Epithelial cell of esophagus (primary cell): ENCODE measurements around the gene SPRYD7.

Source experiments
- DNase-seq: peaks from one replicate; pipeline ENCODE4 v3.0.0; 2010; ENCODE audit warnings: low read depth
- H3K4me3 ChIP-seq: 2 replicates; pipeline ENCODE4 v1.5.1; 2011; ENCODE audit warnings: mild to moderate bottlenecking, low read length, control low read depth
- TF ChIP-seq, protein P1 (sequence below): IDR thresholded peaks from 2 replicates; pipeline ENCODE4 v1.5.1; 2011; ENCODE audit warnings: low read depth, mild to moderate bottlenecking, low read length, control low read depth, inconsistent platforms; ENCODE audit not compliant: insufficient read depth; ENCODE audit errors: missing control alignments

Gene SPRYD7

DNA sequence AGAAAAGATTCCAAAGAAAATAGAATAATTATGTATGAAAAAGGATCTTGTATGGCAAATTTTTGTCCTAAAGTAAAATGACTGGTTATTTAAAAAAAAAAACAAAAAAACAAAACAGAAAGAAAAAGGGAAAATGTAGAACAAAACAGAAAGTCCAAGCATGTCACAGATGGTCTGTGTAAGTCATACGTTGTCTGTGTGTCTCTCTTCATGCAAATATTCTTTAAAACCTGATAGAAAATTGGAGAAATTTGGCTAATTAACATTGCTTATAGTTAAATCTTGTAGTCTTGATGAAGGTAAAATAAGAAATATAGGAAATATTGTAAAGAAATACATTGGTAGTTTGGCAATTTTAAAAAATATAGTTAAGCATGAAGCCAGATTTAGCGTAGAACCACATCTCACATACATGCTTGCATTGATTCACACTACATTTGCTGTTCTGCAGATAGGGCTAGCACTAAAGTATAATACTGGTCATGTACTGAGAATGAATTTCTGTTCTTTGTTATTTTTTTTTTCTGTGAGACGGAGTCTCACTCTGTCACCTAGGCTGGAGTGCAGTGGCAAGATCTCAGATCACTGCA, 58.4 kb downstream of the SPRYD7 start:
- TF ChIP-seq, protein P1, sequence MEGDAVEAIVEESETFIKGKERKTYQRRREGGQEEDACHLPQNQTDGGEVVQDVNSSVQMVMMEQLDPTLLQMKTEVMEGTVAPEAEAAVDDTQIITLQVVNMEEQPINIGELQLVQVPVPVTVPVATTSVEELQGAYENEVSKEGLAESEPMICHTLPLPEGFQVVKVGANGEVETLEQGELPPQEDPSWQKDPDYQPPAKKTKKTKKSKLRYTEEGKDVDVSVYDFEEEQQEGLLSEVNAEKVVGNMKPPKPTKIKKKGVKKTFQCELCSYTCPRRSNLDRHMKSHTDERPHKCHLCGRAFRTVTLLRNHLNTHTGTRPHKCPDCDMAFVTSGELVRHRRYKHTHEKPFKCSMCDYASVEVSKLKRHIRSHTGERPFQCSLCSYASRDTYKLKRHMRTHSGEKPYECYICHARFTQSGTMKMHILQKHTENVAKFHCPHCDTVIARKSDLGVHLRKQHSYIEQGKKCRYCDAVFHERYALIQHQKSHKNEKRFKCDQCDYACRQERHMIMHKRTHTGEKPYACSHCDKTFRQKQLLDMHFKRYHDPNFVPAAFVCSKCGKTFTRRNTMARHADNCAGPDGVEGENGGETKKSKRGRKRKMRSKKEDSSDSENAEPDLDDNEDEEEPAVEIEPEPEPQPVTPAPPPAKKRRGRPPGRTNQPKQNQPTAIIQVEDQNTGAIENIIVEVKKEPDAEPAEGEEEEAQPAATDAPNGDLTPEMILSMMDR = no peak
- no peak overlapping the region for H3K4me3 ChIP-seq
- DNase-seq = no peak

DNA sequence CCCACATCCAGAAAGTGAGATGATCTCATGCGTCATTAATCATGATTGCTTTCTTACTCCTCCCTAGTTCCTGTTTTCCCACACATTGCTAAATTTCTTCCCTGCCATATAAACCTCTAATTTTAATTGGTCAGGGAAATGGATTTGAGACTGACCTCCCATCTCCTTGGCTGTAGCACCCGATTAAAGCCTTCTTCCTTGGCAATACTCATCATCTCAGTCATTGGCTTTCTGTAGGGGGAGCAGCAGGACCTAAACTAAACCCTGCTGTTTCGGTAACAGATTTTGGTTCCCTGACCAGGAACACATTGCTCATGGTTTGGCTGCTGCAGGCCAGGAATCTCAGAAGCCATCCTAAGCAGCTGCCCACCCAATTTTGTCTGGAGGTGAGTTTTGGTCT, 61.7 kb downstream of the SPRYD7 start:
- TF ChIP-seq, protein P1 = no peak
- DNase-seq = no peak
- no peak overlapping the region for H3K4me3 ChIP-seq

DNA sequence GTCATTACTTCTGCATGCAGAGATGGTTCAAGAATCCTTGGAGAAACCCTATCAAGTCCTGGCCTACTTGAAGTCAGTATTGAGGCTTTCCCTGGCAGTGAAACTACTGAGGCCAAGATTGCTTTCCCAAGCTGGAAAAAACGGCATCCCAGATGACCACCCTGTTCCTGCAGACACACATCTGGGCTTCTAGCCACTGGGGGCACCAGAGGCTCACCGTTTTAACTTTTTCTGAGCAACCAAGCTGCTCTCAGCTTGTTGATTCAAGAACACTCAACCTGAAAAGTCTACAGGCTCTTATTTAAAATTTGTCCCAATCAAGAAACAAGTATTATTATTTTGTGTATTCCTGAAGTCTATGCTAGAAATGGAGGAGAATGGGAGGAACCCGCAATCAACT, 66.6 kb downstream of the SPRYD7 start:
- TF ChIP-seq, protein P1 = peak; percentile 11
- no peak overlapping the region for H3K4me3 ChIP-seq
- DNase-seq = no peak

DNA sequence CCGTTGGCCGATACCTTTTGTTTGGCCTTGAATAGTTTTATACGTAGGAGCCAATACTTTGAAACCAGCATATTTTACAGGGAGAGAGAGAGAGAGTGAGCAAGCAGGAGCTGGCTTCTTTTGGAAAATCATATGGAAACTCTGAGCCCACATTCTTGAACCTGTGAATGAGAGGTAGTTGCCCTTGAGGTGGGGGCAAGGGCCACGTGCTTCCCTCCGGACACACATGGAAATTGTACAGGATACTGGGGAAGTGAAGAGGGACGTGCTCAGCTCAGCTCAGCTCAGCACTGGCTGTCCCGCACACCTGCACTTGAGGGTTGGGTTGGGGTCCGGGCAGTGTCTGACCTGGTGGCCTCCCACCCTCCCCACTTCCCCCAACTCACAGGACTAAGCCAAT, 68.3 kb downstream of the SPRYD7 start:
- DNase-seq = no peak
- H3K4me3 ChIP-seq = no peak overlapping the region
- TF ChIP-seq, protein P1 = no peak

DNA sequence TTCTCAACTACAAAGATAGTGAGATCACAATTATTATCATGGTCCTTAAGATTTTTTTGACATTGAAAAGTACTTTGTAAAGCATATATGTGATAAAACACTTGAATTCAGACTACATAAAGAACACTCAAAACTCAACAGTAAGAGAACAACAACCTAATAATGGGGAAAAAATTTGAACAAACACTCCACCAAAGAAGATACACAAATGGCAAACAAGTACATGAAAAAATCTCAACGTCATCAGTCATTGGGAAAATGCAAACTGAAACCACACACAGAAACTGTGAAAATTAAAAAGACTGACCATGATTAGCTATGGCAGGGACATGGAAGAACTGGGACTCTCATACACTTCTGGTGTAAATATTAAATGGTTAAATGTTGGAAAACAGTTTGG, 70.9 kb downstream of the SPRYD7 start:
- H3K4me3 ChIP-seq = no peak overlapping the region
- DNase-seq = no peak
- TF ChIP-seq, protein P1 = no peak

DNA sequence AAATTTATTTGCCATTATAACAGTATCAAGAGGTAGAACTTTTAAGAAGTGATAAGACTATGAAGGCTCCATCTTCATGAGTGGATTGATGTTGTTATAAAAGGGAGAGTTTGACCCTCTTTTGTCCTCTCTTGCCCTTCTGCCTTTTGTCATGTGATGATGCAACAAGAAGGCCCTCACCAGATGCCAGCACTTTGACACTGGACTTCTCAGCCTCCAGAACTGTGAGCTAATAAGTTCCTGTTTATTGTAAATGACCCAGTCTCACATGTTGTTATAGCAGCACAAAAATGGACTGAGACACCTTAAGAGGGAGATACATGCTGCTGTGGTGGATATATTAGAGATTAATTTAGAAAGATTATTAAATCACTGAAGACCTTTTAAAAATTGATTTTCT, 71.6 kb downstream of the SPRYD7 start:
- no peak overlapping the region for H3K4me3 ChIP-seq
- TF ChIP-seq, protein P1 = no peak
- no peak for DNase-seq
